Right lung (tissue), 5 donors: Measurements from ENCODE around the gene RASD2. TPM values are rescaled to one million over a fixed set of nuclear protein-coding genes. Genes with fewer than 3 reads are reported as not detected.

Source experiments
- DNase-seq, 2 donors: peaks; one replicate each; pipeline ENCODE4 v3.0.0-alpha.2; 2013
- polyA plus RNA-seq, 5 donors: library from polyadenylated mRNA; unstranded; fragments of 120-200 nt; gene quantifications; one replicate each; pipeline versions ENCODE4 v1.2.1 to v1.2.3, GENCODE V29; 2013; ENCODE audit warnings: inconsistent platforms in 1 of 5, low replicate concordance in 1 of 5; ENCODE audit not compliant: insufficient read length in 5 of 5, insufficient read depth in 1 of 5

RASD2 gene
- polyA plus RNA-seq, 5 donors, result 0.09 to 1.1 (median 0.16) TPM

- no peak for DNase-seq
Measured at GRCh38 chr22:35541254-35541748, 670 bp downstream of the RASD2 start.

- no peak for DNase-seq
Measured at GRCh38 chr22:35542157-35542938, 1.7 kb downstream of the RASD2 start.

GRCh38 chr22:35542939-35543516 lies 2.4 kb downstream of the RASD2 start:
- no peak for DNase-seq

GRCh38 chr22:35543702-35544101 lies 3.1 kb downstream of the RASD2 start:
- no peak for DNase-seq

GRCh38 chr22:35544189-35544588 lies 3.6 kb downstream of the RASD2 start:
- DNase-seq, result no peak

GRCh38 chr22:35544827-35545226 lies 4.2 kb downstream of the RASD2 start:
- no peak for DNase-seq

GRCh38 chr22:35546886-35547285 lies 6.3 kb downstream of the RASD2 start:
- no peak for DNase-seq

- no peak for DNase-seq
Measured at GRCh38 chr22:35547987-35548721, 7.5 kb downstream of the RASD2 start.

- DNase-seq, result no peak
Measured at GRCh38 chr22:35548722-35549112, 8.1 kb downstream of the RASD2 start.

GRCh38 chr22:35549328-35549727 lies 8.7 kb downstream of the RASD2 start:
- DNase-seq, result no peak

GRCh38 chr22:35551549-35552177 lies 11.0 kb downstream of the RASD2 start:
- no peak for DNase-seq

GRCh38 chr22:35552196-35552842 lies 11.7 kb downstream of the RASD2 start:
- DNase-seq, result no peak

- DNase-seq, result no peak
Measured at GRCh38 chr22:35552846-35553245, 12.2 kb downstream of the RASD2 start.

- DNase-seq, result no peak
Measured at GRCh38 chr22:35553341-35553740, 12.7 kb downstream of the RASD2 start.

GRCh38 chr22:35554297-35554845 lies 13.7 kb downstream of the RASD2 start:
- no peak for DNase-seq

GRCh38 chr22:35555483-35555890 lies 14.9 kb downstream of the RASD2 start:
- no peak for DNase-seq

GRCh38 chr22:35555946-35556547 lies 15.4 kb downstream of the RASD2 start:
- DNase-seq, result no peak

GRCh38 chr22:35556666-35557065 lies 16.0 kb downstream of the RASD2 start:
- DNase-seq, result no peak

GRCh38 chr22:35558031-35558430 lies 17.4 kb downstream of the RASD2 start:
- no peak for DNase-seq

GRCh38 chr22:35558719-35559118 lies 18.1 kb downstream of the RASD2 start:
- DNase-seq, result no peak
